COLO829 (cell line): ENCODE data around the gene LYL1.

Experiments used
- DNase-seq: peaks from one replicate; pipeline ENCODE4 v3.0.0; 2012; ENCODE audit warnings: low spot score

The LYL1 gene

DNA sequence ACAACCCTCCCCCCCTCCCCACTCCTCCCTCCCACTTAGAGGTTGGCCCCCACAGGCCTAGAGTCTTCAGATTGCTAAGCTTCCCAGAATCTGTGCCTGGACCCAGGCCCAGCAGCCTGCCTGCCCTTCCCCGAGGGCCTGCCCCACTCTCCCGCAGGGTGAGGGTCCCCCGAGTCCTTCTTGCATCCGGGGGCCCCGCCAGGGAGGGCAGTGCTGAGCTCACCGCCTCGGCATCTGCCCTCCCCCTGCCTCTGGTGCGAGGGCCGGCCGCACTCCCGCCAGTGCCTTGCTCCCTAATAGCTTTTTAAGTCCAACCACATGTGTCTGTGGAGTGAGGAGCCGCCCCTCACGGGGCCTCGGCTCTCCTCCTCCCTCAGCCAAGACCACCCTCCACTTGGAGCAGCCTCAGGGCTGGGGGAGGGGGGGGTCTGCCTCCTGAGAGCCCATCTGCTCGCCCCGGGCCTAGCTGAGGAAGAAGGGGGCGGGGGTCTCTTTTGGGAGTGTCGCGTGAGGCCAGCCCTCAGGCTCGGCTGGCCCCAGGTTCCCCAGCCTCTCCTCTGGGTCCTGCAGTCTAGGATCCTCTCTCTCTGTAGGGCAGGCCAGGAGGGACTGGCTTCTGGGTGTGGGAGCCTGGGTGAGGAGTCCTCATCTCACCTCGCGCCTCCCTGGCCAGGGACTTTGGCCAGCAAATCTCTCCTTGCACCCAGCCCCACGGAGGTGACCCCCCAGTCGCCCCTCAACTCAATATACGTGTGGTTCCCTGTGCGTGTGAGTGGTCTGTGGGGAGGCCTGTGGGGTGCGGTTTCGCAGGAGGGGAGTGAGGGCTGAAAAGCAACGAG, 47.2 kb downstream of the LYL1 start:
- DNase-seq = no peak

GRCh38 chr19:13054626-13055212, 47.9 kb downstream of the LYL1 start:
- DNase-seq = no peak

- DNase-seq = peak; percentile 95
These were observed 48.7 kb downstream of the LYL1 start for GRCh38 chr19:13053761-13054625.

DNA sequence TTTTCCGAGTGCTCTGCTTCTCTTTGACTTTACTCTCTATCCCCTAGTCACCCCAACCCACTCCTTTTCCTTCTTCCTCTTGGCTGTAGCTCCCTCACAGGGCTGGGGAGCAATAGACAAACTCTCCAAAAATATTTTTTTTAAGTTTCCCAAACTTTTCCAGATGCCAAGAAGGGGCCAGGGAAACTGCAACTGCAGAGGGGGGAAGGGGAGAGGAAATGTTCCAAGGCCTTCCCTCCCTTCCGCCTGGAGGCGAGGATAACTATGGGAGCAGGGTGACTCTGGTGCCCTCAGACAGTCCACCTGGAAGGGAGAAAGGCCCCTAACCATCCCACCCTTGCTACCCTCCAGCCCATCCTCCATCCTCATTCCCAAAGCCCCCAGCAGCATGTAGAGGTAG, 49.4 kb downstream of the LYL1 start:
- no peak for DNase-seq

- DNase-seq = no peak
These were observed 50.0 kb downstream of the LYL1 start for GRCh38 chr19:13052447-13053175.

DNA sequence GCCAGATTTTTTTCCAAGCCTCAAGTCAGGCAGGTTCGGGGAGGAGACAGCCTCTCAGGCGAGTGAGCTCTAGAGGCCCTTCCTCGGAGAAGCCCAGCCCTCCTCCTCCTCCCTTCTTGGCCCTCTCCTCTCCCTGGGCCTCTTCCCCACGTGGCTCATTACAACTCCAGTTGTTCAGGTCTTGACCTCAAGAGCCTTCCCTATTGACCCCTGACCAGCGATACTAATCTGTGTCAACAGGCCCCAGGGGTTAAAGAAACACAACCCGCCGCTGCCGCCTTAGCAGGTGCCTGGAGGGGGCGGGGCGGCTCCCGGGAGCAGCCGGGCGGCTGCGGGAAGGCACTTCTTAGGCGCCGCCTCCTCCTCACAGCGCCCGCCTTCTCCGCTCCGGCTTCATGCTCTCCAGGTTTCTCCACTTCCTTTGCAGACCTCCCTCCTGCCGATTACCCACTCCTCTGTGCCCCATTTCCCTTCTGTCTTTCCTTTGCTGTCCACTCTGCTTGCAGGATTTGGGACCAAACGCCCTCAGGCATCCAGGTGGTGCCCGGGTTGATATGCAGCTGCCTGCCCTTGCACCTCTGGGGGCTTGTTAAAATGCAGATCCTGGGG, 51.0 kb downstream of the LYL1 start:
- no peak for DNase-seq

DNA sequence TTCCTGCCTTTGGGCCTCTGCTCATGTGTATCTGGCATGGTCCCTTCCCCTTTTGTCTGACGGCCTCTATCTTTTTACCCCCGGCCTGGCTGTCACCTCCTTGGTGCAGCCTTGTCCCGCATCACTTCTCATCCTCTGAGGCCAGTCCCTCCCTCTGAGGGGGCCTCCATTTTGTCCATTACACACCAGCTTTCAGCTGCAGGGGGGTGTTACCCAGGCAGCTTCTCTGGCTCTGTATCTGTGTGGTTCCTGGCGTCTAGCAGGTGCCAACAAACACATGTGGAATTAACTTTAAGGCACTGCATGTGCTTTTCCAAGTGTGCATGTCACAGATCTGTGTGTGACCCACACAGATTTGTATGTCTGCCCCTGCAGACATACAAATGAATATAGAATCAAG, 52.4 kb downstream of the LYL1 start:
- DNase-seq = no peak
